Measurements from ENCODE around the gene CDC42BPG.
A peak's percentile ranks its signal among the peaks of the same experiment; 100 is the strongest.

GRCh38 chr11:64844330-64845128 lies at the start of gene CDC42BPG:
- no peak for TF ChIP-seq CBX5 (IDR thresholded peaks at IDR 0.05; ENCODE audit: low read depth, low read length)
- TF ChIP-seq POLR2AphosphoS5 (IDR thresholded peaks at IDR 0.05; ENCODE audit: low read depth, low read length), result no peak
- no peak; a peak in 1 of 3 replicates for TF ChIP-seq POLR2A (IDR thresholded peaks at IDR 0.05; ENCODE audit: control extremely low read depth in 1 of 2, low read depth in 2 of 2, low read length in 2 of 2)
- peak in 2 of 3 experiments; percentile 14 to 35; a peak in 2 of 4 replicates for TF ChIP-seq CTCF (IDR thresholded peaks at IDR 0.05; ENCODE audit: control extremely low read depth in 1 of 3, insufficient read depth in 1 of 3, low read depth in 1 of 3, low read length in 3 of 3)
- TF ChIP-seq USF2 (IDR thresholded peaks at IDR 0.05; ENCODE audit: low read length), result no peak
- no peak for TF ChIP-seq RNF2 (IDR thresholded peaks at IDR 0.05; ENCODE audit: borderline replicate concordance, low read depth, low read length, missing control alignments, poor library complexity, severe bottlenecking)
- TF ChIP-seq YY1 (IDR thresholded peaks at IDR 0.05; ENCODE audit: low read depth, low read length), result no peak
- TF ChIP-seq ATF2 (IDR thresholded peaks at IDR 0.05; ENCODE audit: low read length), result no peak
